OCI-LY7 (cell line): ENCODE results near the gene CISH. TPM values are rescaled to one million over a fixed set of nuclear protein-coding genes. Genes with fewer than 3 reads are reported as not detected.

Experiments used
- BruUV-seq: library from RNA; stranded (reverse); fragments of 400-500 nt; replicated peaks from 2 replicates; lab custom pipeline; 2021; lab: Mats Ljungman, UMichigan
- CTCF ChIA-PET: fragments of 300-600 bp; sonication (Branson Sonifier 250); formaldehyde crosslinking; loops from one replicate; lab custom pipeline; 2022; ENCODE audit warnings: antibody characterized with exemption; ENCODE audit not compliant: unreplicated experiment; lab: Charles Lee
- POLR2A ChIA-PET: fragments of 300-600 bp; sonication (Branson Sonifier 250); formaldehyde crosslinking; loops from one replicate; lab custom pipeline; 2022; ENCODE audit warnings: antibody characterized with exemption; lab: Charles Lee
- DNase-seq: peaks from one replicate; pipeline ENCODE4 v3.0.0-alpha.2; 2015; ENCODE audit warnings: low spot score
- H2AFZ ChIP-seq: fragments of 200-600 bp; sonication (generic), shearing (Covaris generic); 2 replicates; pipeline ENCODE4 v1.6.1; 2014; ENCODE audit warnings: mild to moderate bottlenecking, antibody characterized with exemption, low read length, moderate library complexity
- H3K27ac ChIP-seq: fragments of 200-600 bp; sonication (generic); 2 replicates; pipeline ENCODE4 v1.5.1; 2014; ENCODE audit warnings: mixed run types, low read depth, mild to moderate bottlenecking, moderate library complexity, low read length, inconsistent platforms; ENCODE audit not compliant: poor library complexity, severe bottlenecking
- H3K36me3 ChIP-seq: fragments of 200-600 bp; sonication (generic); 2 replicates; pipeline ENCODE4 v1.6.1; 2014; ENCODE audit warnings: mild to moderate bottlenecking, antibody characterized with exemption, low read length, moderate library complexity, mixed read lengths; ENCODE audit not compliant: insufficient read depth
- H3K4me1 ChIP-seq: fragments of 200-600 bp; sonication (generic); 2 replicates; pipeline ENCODE4 v1.5.1; 2014; ENCODE audit warnings: mild to moderate bottlenecking, low read length; ENCODE audit not compliant: insufficient read depth, poor library complexity, severe bottlenecking
- H3K4me2 ChIP-seq: fragments of 200-600 bp; sonication (generic); 2 replicates; pipeline ENCODE4 v1.6.1; 2014; ENCODE audit warnings: mild to moderate bottlenecking, low read length
- H3K4me3 ChIP-seq: fragments of 200-600 bp; sonication (generic); 2 replicates; pipeline ENCODE4 v1.5.1; 2014; ENCODE audit warnings: mild to moderate bottlenecking, low read depth, low read length; ENCODE audit not compliant: poor library complexity, severe bottlenecking
- H3K79me2 ChIP-seq: fragments of 200-600 bp; sonication (generic); 2 replicates; pipeline ENCODE4 v1.6.1; 2016; ENCODE audit warnings: low read depth, mild to moderate bottlenecking, low read length, moderate library complexity, mixed read lengths; ENCODE audit not compliant: insufficient read depth
- H3K9me2 ChIP-seq: fragments of 200-600 bp; sonication (generic); 2 replicates; pipeline ENCODE4 v1.6.1; 2016; ENCODE audit warnings: mild to moderate bottlenecking, low read length, mixed read lengths; ENCODE audit not compliant: insufficient read depth
- H3K9me3 ChIP-seq: fragments of 200-600 bp; sonication (generic); 2 replicates; pipeline ENCODE4 v1.6.1; 2014; ENCODE audit warnings: mild to moderate bottlenecking, mixed run types, low read length, mixed read lengths
- H4K20me1 ChIP-seq: fragments of 200-600 bp; sonication (generic); 2 replicates; pipeline ENCODE4 v1.6.1; 2014; ENCODE audit warnings: mild to moderate bottlenecking, antibody characterized with exemption, low read length, moderate library complexity, mixed read lengths; ENCODE audit not compliant: insufficient read depth
- EZH2phosphoT487 ChIP-seq: fragments of 200-600 bp; sonication (generic); IDR thresholded peaks from 2 replicates; pipeline ENCODE4 v1.6.1; 2018; ENCODE audit warnings: low read depth, borderline replicate concordance, mild to moderate bottlenecking, mixed run types, antibody characterized with exemption, low read length, moderate library complexity, mixed read lengths
- intact Hi-C: fragments of 100-400 bp; cut with micrococcal nuclease; formaldehyde crosslinking; loops from one replicate; pipeline ENCODE4 v1.10.0; 2022; ENCODE audit not compliant: unreplicated experiment
- total RNA-seq, 2 experiments: library from RNA; depleted of rRNA in 1 of 2; stranded (reverse); fragments of >200 nt in 1 of 2; shearing (Covaris generic) in 1 of 2; gene quantifications; 2 replicates each; pipeline ENCODE4 v1.2.3, GENCODE V29; 2014 to 2022
- TF ChIP-seq, protein P1 (sequence below): fragments of 200-600 bp; sonication (generic); conservative IDR thresholded peaks from 2 replicates; pipeline ENCODE4 v1.5.1; 2014; ENCODE audit warnings: mild to moderate bottlenecking, antibody characterized with exemption, low read length, moderate library complexity, mixed read lengths

The CISH gene
- total RNA-seq, 2 experiments from 2014 or later = not detected

DNA sequence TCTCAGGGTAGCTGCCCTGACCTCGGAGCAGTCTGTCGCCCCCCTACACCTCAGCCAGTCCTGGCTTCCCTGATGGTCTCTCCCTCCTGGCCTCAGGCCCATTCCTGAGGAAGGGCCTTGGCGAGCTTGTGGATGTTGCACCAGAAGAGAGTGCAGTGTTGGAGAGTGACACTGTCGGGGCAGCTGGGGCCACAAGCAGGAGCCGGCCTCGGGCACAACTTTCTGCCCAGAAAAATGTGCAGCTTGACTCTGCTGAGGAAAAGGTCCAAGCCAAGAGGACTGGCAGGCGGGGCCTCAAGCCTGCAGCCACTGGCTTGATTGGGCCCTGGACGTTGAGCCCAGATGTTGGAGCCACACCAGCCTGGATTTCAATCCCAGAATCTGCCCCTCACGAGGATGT lies 29.5 kb downstream of the CISH start:
- DNase-seq = no peak
- BruUV-seq = no TSS peak

DNA sequence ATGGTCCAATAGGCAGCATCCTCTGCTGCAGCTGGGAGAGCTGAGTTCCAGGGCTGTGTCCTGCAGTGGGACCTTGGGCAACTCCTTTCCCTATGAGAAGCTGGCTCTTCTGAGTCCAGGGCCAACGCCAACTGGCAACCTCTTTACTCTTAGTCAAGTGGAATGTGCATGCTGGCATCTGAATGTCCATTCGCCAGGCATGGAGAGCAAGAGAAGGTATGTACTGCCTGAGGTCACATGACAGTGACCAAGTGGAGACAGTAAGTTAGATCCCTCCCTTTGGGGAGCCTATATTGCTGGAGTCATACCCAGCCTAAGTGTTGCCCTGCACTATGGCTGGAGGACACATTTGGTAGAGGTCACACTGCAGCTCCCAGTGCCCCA lies 30.1 kb downstream of the CISH start:
- POLR2A ChIA-PET = interaction anchor here (1.1 kb wide), 1 partner anchor 13 kb away, joined by 3 read pairs; no protein-coding TSS in a partner anchor
- no peaks in the 10 kb centered on the region for H3K9me3 ChIP-seq
- H3K79me2 ChIP-seq = no peaks in the 10 kb centered on the region
- H3K9me2 ChIP-seq = no peaks in the 10 kb centered on the region
- no peaks in the 10 kb centered on the region for H3K4me1 ChIP-seq
- no TSS peak for BruUV-seq
- no peak overlapping the region for H3K4me2 ChIP-seq
- no peak for TF ChIP-seq EZH2phosphoT487
- TF ChIP-seq, protein P1, sequence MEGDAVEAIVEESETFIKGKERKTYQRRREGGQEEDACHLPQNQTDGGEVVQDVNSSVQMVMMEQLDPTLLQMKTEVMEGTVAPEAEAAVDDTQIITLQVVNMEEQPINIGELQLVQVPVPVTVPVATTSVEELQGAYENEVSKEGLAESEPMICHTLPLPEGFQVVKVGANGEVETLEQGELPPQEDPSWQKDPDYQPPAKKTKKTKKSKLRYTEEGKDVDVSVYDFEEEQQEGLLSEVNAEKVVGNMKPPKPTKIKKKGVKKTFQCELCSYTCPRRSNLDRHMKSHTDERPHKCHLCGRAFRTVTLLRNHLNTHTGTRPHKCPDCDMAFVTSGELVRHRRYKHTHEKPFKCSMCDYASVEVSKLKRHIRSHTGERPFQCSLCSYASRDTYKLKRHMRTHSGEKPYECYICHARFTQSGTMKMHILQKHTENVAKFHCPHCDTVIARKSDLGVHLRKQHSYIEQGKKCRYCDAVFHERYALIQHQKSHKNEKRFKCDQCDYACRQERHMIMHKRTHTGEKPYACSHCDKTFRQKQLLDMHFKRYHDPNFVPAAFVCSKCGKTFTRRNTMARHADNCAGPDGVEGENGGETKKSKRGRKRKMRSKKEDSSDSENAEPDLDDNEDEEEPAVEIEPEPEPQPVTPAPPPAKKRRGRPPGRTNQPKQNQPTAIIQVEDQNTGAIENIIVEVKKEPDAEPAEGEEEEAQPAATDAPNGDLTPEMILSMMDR = no peak
- no peaks in the 10 kb centered on the region for H4K20me1 ChIP-seq
- H3K4me3 ChIP-seq = no peak overlapping the region
- H3K27ac ChIP-seq = no peak overlapping the region
- no peak for DNase-seq
- no peak overlapping the region for H2AFZ ChIP-seq
- intact Hi-C loops = no loop called here
- CTCF ChIA-PET = no interaction called here
- H3K36me3 ChIP-seq = no peaks in the 10 kb centered on the region

More for the DNA sequence above, 29.5 kb downstream of the CISH start:
- no peak overlapping the region for H3K27ac ChIP-seq
- H3K9me3 ChIP-seq = no peaks in the 10 kb centered on the region
- H3K4me1 ChIP-seq = no peaks in the 10 kb centered on the region
- H3K4me2 ChIP-seq = no peak overlapping the region
- H3K36me3 ChIP-seq = no peaks in the 10 kb centered on the region
- POLR2A ChIA-PET = no interaction called here
- H3K9me2 ChIP-seq = no peaks in the 10 kb centered on the region
- H4K20me1 ChIP-seq = no peaks in the 10 kb centered on the region
- intact Hi-C loops = no loop called here
- no peaks in the 10 kb centered on the region for H3K79me2 ChIP-seq
- H2AFZ ChIP-seq = no peak overlapping the region
- H3K4me3 ChIP-seq = no peak overlapping the region
- TF ChIP-seq EZH2phosphoT487 = no peak
- TF ChIP-seq, protein P1 = no peak
- CTCF ChIA-PET = no interaction called here

DNA sequence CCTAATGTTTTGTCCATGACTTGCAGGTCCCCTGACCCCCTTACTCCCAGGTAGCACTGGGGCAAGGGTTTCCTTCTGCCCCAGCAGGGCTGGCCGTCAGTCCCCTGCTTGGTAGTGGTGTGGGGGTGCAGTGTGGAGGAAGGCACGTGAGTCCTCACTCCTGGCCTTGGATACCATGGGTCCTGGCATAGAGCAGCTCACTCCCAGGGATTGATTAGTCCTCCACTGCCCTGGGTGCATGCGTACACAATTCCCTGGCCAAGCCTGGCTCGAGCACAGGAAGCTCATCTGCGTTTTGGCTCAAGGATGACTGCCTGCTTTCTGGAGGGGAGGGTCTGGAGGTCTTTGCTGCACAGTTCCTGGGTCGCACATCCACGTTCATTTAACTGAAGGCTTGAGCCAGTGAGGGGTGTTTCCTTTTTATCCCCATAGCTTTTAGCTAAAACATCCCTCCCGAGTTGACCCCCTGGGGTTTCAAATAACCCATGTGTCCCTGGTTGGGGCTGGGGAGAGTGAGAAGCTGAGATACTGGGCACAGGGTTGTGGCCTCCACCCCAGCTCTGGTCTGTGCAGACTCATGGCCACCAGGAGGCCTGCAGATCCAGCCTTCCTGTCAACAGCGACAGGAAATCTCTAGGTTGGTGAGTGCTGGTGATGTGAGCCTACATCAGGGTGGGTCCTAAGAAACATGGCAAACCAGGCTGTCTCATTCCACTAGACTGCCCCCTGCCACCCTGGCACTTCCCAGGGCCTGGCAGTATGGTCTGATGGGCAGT lies 30.7 kb downstream of the CISH start:
- H3K36me3 ChIP-seq = no peaks in the 10 kb centered on the region
- intact Hi-C loops = no loop called here

More for the DNA sequence above, 30.7 kb downstream of the CISH start:
- Histone ChIP-seq H3K27ac (no peak overlapping the region), H4K20me1 (no peaks in the 10 kb centered on the region), H3K9me3 (no peaks in the 10 kb centered on the region), H3K9me2 (no peaks in the 10 kb centered on the region), H3K4me1 (no peaks in the 10 kb centered on the region), H2AFZ (no peak overlapping the region), H3K4me2 (no peak overlapping the region), H3K79me2 (no peaks in the 10 kb centered on the region), H3K4me3 (no peak overlapping the region)
- DNase-seq = no peak
- no TSS peak for BruUV-seq
- POLR2A ChIA-PET = interaction anchor here (1.1 kb wide), 1 partner anchor 12 kb away, joined by 3 read pairs; no protein-coding TSS in a partner anchor
- CTCF ChIA-PET = no interaction called here
- TF ChIP-seq EZH2phosphoT487 = no peak
- TF ChIP-seq, protein P1 = no peak
